ENCODE data around the gene SARDH. TPM values are rescaled to one million over a fixed set of nuclear protein-coding genes. Genes with fewer than 3 reads are reported as not detected.

SARDH gene
- total and polyA plus RNA-seq, 2 of the 8 experiments (the other 6 are each of a cell fraction or from before 2014, with no cell fraction given): 6.4 to 7.4 TPM

DNA sequence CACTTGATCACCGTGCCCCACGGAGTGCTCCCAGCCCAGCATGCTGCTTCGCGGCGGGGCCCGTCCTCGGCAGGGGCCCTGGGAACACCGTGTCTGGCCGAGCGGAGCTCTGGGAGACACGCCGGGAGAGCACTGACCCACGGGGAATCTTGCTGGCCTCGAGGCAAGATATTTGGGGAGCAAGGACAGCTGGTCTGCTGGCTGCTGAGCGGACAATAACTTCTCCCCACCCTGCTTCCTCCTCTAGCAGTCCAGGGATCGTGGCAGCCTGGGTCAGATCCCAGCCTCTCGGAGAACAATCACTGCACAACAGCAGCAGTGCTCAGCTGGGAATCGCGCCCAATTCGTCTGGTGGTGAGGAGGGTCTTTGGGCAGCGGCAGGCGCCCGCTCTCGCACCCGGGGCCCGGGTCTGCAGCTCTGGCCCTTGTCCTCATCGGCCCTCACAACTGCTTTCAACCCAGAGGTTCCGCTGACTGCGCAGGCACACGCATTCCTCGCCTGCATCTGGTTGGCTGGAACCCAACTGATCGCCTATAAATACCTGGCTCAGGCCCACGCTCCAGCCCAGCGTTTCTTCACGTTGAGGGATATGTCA lies 58.6 kb downstream of the SARDH start (continued):
- TF ChIP-seq, protein P1, sequence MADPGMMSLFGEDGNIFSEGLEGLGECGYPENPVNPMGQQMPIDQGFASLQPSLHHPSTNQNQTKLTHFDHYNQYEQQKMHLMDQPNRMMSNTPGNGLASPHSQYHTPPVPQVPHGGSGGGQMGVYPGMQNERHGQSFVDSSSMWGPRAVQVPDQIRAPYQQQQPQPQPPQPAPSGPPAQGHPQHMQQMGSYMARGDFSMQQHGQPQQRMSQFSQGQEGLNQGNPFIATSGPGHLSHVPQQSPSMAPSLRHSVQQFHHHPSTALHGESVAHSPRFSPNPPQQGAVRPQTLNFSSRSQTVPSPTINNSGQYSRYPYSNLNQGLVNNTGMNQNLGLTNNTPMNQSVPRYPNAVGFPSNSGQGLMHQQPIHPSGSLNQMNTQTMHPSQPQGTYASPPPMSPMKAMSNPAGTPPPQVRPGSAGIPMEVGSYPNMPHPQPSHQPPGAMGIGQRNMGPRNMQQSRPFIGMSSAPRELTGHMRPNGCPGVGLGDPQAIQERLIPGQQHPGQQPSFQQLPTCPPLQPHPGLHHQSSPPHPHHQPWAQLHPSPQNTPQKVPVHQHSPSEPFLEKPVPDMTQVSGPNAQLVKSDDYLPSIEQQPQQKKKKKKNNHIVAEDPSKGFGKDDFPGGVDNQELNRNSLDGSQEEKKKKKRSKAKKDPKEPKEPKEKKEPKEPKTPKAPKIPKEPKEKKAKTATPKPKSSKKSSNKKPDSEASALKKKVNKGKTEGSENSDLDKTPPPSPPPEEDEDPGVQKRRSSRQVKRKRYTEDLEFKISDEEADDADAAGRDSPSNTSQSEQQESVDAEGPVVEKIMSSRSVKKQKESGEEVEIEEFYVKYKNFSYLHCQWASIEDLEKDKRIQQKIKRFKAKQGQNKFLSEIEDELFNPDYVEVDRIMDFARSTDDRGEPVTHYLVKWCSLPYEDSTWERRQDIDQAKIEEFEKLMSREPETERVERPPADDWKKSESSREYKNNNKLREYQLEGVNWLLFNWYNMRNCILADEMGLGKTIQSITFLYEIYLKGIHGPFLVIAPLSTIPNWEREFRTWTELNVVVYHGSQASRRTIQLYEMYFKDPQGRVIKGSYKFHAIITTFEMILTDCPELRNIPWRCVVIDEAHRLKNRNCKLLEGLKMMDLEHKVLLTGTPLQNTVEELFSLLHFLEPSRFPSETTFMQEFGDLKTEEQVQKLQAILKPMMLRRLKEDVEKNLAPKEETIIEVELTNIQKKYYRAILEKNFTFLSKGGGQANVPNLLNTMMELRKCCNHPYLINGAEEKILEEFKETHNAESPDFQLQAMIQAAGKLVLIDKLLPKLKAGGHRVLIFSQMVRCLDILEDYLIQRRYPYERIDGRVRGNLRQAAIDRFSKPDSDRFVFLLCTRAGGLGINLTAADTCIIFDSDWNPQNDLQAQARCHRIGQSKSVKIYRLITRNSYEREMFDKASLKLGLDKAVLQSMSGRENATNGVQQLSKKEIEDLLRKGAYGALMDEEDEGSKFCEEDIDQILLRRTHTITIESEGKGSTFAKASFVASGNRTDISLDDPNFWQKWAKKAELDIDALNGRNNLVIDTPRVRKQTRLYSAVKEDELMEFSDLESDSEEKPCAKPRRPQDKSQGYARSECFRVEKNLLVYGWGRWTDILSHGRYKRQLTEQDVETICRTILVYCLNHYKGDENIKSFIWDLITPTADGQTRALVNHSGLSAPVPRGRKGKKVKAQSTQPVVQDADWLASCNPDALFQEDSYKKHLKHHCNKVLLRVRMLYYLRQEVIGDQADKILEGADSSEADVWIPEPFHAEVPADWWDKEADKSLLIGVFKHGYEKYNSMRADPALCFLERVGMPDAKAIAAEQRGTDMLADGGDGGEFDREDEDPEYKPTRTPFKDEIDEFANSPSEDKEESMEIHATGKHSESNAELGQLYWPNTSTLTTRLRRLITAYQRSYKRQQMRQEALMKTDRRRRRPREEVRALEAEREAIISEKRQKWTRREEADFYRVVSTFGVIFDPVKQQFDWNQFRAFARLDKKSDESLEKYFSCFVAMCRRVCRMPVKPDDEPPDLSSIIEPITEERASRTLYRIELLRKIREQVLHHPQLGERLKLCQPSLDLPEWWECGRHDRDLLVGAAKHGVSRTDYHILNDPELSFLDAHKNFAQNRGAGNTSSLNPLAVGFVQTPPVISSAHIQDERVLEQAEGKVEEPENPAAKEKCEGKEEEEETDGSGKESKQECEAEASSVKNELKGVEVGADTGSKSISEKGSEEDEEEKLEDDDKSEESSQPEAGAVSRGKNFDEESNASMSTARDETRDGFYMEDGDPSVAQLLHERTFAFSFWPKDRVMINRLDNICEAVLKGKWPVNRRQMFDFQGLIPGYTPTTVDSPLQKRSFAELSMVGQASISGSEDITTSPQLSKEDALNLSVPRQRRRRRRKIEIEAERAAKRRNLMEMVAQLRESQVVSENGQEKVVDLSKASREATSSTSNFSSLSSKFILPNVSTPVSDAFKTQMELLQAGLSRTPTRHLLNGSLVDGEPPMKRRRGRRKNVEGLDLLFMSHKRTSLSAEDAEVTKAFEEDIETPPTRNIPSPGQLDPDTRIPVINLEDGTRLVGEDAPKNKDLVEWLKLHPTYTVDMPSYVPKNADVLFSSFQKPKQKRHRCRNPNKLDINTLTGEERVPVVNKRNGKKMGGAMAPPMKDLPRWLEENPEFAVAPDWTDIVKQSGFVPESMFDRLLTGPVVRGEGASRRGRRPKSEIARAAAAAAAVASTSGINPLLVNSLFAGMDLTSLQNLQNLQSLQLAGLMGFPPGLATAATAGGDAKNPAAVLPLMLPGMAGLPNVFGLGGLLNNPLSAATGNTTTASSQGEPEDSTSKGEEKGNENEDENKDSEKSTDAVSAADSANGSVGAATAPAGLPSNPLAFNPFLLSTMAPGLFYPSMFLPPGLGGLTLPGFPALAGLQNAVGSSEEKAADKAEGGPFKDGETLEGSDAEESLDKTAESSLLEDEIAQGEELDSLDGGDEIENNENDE (IDR thresholded peaks at IDR 0.05; ENCODE audit: insufficient replicate concordance, low read length): no peak
- TF ChIP-seq KDM5A (IDR thresholded peaks at IDR 0.05; ENCODE audit: low read length): no peak
